HG02870 (cell line): ENCODE measurements around the gene MACROD1.

ENCODE experiments used
- ATAC-seq: cut with Tn5 transposase; IDR thresholded peaks from one replicate; pipeline ENCODE4 v1.9.1; 2021; ENCODE audit warnings: mild to moderate bottlenecking, moderate library complexity; ENCODE audit not compliant: unreplicated experiment

MACROD1 gene

GRCh38 chr11:64152841-64153691 lies 12.8 kb downstream of the MACROD1 start:
- peak; percentile 69 for ATAC-seq

GRCh38 chr11:64151337-64151736 lies 14.6 kb downstream of the MACROD1 start:
- ATAC-seq, result no peak

DNA sequence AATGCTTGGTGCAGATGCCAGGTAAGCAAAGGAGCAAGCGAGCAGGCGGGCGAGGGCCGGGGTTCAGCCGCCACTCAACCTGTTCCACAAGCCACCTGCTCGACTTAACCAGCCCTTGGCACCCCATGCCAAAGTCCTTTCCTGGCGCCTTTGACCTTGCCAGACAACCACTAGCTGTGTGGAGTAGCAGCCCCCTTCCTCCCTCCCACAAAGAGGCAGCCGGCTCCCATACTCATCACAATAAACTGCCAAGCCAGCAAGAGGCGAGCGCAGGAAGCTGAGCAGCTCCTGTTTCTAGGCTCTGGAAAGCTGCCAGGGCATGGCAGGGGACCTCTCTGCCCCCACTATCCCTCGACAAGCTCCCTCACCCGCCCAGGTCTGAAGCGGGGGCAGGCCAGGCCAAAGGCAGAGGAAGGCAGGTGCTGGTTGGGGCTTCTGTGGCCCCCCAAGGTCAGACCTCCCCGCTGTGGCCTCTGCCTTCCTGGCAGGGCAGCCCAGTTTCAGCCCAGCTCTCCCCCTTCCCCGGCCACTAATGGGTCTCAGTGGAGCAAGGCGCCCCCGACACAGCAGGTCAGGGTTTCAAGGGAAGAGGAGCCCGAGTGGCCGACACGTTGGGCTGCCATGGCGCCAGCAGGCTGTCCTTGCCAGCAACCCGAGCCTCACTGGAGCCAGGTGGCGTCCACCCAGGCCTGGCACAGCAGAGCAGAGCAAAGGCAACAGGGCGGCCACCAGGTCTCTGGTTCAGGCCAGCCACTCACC lies 15.3 kb downstream of the MACROD1 start:
- ATAC-seq, result no peak

- ATAC-seq, result no peak
Observed at GRCh38 chr11:64150051-64150450, 15.9 kb downstream of the MACROD1 start.

GRCh38 chr11:64148917-64149617 lies 16.8 kb downstream of the MACROD1 start:
- no peak for ATAC-seq

DNA sequence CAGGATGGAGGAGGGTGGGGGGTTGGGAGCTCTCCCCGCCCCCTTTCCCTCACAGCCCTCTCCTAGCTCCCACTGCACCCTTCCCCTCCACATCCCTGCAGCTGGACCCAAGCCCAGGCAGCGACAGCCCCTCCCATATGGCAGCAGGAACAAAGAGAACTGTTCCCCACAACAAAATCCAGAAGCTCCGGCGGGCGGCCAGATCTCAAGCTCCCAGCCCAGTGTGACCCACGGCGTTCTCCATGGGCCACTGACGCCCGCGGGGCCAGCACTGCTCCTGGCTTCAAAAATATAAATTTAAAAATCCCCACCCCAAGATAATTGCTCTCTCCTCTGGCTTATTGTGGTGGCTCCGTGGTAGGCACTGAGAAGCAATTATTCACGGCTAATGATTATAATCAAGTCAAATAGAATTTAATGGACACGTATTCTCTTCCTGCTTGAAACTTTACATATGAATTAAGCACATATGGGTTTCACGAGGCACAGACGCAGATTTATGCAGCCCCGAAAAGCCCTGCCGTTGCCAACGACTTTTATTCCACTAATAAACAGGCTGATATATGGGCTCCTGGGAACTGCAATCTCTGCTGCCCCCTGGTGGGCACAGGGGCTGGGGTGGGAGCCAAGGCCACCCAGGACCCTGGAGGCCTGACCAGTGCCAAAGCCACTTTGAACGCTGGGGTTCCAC lies 17.5 kb downstream of the MACROD1 start:
- ATAC-seq, result no peak

DNA sequence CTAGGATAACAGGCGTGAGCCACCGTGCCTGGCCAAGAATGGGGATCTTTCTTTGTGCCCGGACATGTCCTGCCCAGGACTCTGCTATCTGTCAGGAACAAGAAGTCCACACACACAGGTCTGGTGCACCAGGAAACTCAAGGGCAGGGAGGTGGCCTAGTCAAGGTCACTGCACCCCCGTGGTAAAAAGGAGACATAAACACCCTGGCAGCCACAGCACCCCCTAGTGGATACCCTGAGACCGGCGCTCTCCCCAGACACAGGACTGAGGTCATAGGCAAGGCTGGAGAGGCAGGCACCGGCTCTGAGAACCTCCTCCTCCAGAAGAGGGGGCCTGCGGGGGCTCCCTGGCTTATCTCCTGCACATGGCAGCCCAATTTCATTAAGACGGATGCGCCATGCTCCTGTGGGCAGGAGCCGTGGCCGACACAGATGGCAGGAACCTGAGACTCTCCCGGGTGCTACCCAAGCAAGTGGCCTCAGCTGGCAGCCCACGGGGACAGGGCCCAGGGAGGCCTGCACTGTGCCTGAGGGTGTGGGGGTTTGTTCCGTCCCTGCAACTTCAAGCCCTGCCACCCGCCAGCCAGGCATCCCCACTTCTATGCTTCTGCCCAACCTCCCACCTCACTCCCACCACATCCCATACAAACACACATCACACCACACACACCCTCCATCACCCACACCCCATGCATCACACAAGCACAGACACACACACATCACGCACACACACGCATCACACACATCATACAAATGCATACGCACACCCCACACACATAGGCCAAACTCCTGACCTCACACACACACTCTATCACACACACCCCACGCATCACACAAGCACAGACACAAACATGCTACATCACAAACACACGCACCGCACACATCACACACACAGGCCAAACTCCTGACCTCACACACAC lies 19.6 kb downstream of the MACROD1 start:
- no peak for ATAC-seq

DNA sequence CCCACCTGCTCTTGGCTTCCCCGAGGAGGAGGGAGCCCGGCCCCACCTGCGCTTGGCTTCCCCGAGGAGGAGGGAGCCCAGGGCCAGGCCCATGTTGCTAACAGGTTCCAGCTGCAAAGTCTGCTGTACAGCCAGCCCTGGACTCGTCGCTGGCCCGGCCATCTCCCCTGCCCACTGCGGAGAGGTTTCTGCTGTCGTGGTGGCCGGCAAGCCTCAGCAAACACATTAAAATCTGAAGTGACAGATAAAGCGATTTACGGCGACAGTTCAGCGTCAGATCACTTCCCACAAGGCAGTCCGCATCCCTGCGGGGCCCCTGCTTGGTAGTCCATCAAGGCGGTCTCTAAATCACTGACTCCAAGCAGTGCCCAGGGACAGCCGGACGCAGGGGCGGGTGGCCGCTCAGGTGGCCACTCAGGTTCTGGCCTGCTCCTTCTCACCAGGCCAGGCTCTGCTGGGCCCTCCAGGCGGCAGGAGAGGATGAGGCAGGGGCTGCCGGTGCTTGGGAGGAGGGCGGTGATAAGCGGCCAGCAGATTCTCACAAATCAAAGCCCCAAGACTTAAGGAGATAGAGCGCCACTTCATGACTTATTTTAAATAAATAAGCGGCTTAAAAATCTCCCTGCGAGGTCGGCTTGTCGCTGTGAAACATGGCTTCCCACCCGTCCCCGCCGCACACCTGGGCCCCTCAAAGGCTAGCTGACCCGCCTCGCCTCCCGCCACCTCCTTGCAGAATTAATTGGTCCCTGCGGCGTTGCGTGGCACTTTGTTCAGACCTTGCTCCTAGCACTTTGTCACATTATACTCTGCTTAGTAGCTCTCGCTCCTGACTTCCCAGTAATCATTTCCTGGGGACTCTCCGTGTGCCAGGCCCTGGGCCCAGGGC lies 21.1 kb downstream of the MACROD1 start:
- ATAC-seq, result no peak

GRCh38 chr11:64141081-64141783 lies 24.7 kb downstream of the MACROD1 start:
- no peak for ATAC-seq

- no peak for ATAC-seq
Observed at GRCh38 chr11:64140082-64140481, 25.8 kb downstream of the MACROD1 start.

DNA sequence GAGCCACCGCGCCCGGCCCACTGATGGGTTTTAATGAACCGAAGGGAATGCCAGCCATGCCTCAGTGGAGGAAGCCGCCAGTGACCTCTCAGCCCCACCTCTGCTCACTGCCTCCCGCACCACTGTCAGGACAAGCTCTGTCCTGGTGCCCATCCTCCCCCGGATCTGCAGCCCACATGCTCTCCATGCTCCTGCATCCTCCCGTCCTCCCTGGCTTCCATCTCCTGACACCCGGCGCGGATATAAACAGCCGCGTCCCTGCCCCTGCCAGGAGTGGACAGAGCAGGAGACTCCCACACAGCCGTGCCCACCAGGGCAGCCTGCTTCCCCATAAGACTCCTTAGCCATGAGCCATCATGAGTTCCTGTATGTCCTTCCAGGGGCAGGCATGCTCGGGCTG lies 26.9 kb downstream of the MACROD1 start:
- no peak for ATAC-seq

- ATAC-seq, result no peak
Observed at GRCh38 chr11:64138398-64138797, 27.5 kb downstream of the MACROD1 start.

DNA sequence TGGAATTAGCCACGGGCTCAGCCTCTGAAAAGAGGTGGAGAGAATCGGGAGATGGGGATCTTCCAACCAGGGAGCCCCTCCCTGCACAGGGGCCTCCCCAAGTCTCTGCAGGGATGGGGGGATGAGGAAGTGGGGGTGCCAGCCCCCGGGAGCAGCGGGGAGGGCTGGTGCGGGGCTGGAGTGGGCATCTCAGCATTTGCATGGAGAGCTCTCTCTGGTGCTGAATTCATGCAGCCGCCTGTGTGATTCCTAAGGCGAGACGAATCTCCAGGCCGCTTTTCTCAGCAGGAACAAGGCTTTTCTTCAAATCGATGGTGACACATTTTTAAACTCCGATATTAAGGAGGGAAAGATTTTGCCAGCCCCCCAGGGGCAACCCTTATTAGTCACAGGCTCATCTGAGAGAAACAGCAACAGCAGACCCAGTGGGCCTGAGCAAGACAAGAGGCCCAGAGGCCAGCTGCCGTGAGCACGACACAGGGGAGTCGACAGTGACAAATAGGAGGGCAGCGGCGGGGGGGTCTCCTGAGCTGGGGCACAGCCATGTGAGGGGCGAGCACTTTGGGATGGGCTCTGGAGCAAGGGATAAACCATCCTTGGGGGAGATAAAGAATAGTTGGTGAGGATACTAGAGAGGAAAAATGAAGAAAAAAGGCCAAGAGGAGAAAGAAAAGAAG lies 29.0 kb downstream of the MACROD1 start:
- no peak for ATAC-seq

GRCh38 chr11:64135711-64136110 lies 30.2 kb downstream of the MACROD1 start:
- ATAC-seq, result no peak

GRCh38 chr11:64134963-64135362 lies 30.9 kb downstream of the MACROD1 start:
- ATAC-seq, result no peak

GRCh38 chr11:64132982-64133705 lies 32.8 kb downstream of the MACROD1 start:
- ATAC-seq, result no peak

GRCh38 chr11:64132191-64132771 lies 33.6 kb downstream of the MACROD1 start:
- no peak for ATAC-seq
